Measurements from ENCODE around the gene MOGAT1. TPM values are rescaled to one million over a fixed set of nuclear protein-coding genes. Genes with fewer than 3 reads are reported as not detected.
"Not testable (repeated sequence)": the region's sequence is repeated elsewhere in the genome, so short reads cannot be mapped to it uniquely, and the experiment has no call there.

Gene MOGAT1
- total RNA-seq, 1 donor from 2014 or later, result not detected

DNA sequence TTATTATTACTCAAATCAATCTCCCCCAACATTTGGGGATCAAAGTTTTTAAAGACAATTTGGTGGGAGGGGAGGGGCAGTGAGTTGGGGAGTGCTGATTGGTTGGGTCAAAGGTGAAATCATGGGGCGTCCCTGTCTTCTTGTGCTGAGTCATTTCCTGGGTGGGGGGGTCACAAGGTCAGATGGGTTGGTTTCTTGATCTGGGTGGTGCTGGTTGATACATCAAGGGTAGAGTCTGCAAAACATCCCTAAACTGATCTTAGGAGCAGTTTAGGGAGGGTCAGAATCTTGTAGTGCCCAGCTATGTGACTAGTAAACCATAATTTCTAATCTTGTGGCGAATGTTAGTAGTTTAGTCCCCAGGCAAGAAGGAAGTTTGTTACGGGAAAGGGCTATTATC lies 67.4 kb downstream of the MOGAT1 start:
- DNase-seq (ENCODE audit: low spot score), result no peak

DNA sequence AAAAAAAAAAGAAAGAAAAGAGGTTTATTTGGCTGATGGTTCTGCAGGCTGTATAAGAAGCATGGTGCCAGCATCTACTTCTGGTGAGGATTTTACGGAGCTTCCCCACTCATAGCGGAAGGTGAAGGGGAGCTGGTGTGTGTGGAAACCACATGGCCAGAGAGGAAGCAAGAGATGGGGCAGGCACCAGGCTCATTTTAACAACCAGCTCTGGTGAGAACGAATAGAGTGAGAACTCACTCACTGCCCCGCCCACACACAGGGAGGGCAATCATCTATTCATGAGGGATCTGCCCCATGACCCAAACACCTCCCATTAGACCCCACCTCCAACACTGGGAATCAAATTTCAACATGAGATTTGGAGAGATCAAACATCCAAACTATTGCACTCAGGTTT lies 68.5 kb downstream of the MOGAT1 start:
- no peak for DNase-seq (ENCODE audit: low spot score)

DNA sequence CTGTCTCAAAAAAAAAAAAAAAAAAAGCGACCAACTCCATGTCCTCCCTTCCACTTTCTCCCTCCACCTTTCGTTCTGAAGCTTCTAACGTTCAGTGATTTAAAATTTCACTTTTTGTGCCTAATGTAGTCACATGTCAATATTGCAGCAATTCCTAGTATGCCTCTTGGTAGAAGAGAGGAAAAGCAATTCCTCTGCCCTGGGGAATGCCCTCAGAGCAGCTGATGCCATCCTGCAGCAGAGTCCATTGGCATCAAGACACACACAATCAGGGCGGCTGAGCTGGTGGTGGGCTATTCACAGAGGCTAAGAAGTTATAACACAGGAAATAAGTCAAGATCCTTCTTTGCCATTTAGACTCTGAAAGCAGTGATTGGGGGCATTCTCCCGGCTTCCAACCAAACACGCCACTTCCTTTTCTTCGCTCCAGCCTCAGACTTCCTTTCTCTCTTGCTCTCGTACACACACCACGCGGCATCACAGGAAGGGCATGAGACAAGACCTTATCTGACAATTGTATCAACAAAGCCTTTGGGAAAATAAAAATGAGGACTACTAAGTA lies 71.9 kb downstream of the MOGAT1 start:
- no peak for DNase-seq (ENCODE audit: low spot score)

DNA sequence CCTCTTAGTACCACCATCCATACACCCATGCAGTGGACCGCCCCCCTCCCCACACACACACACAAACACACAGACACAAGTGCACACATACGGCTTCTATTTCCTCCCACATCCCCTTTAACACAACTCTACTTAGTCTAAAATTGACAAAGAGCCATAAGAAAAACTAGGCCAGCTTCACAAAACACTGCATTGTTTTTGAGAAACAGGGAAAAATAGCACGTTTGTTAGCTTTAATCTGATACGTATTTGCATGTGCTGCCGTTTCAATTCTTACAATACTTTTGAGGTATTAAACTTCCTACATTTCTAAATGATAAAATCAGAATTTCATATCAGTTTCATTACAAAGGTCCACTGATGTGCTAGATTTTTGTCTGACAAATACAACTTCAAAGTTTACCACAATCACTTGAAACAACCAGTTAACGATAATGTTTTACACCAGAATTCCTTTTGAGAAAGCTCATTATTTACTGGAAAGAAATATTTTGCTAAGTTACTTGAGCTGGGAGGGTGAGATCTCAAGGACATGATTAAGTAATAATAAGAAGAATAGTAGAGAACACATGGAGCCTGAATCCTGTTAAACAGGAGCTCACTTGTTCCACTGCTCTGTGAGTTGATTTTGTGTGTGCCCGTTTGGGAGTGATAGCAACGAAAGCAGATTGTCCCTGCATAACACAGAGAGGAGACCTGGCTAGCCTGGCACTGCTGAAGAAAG lies 74.5 kb downstream of the MOGAT1 start:
- DNase-seq (ENCODE audit: low spot score), result no peak

DNA sequence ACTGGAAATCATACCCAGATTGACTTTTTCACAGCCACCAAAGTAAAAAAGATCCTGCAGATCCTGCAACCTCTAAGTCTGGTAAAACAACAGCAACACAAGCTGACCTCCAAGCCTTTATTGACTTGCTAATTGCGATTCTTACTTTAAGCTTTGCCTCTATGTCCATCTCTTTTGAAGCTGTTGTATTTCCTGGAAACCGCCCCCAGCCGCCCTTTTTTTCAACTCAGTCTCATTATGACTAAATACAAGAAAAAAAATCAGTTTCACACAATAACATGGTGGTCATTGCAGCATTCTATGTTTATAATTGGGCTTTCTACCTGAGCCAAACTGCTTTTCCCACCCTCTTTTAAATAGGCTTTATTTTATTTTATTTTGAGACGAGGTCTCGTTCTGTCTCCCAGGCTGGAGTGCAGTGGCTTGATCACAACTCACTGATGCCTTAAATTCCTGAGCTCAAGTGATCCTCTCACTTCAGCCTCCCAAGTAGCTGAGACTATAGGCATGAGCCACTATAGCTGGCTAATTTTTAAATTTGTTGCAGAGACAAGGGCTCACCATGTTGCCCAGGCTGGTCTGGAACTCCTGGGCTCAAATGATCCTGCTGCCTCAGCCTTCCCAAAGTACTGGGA lies 76.2 kb downstream of the MOGAT1 start:
- no peak for DNase-seq (ENCODE audit: low spot score)

DNA sequence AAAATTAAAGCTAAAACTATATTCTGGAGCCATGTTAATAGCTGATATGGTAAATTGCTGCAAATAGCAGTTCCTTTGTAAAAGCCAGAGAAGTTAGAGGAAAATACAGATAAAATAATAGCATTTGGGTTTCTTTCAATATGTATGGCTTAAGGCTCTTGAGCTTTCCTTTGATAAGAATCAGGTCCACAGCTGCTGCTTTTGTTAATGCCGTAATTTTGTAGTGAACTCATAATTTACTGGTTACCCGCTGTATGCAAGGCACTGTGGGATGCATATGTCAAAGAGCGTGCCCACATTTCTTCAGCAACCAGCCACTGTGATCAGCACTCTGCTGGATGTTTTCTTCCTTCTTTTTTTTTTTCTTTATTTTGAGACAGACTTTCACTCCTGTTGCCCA lies 79.1 kb downstream of the MOGAT1 start:
- no peak for DNase-seq (ENCODE audit: low spot score)

DNA sequence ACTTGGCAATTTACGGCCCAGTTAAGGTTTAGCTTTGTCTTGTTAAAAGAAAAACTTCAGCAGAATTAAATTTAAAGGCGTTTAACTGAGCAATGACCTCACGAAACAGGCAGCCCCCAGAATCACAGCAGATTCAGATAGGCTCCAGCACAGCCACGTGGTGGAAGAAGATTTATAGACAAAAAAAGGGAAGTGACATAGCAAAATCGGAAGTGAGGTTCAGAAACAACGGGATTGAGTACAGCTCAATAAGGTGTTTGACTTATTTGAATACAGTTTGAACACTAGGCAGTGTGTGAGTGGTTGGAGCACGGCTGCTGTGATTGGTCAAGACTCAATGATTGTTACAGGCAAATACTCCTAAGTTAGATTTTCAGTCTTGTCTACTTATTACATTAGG lies 79.8 kb downstream of the MOGAT1 start:
- no peak for DNase-seq (ENCODE audit: low spot score)

DNA sequence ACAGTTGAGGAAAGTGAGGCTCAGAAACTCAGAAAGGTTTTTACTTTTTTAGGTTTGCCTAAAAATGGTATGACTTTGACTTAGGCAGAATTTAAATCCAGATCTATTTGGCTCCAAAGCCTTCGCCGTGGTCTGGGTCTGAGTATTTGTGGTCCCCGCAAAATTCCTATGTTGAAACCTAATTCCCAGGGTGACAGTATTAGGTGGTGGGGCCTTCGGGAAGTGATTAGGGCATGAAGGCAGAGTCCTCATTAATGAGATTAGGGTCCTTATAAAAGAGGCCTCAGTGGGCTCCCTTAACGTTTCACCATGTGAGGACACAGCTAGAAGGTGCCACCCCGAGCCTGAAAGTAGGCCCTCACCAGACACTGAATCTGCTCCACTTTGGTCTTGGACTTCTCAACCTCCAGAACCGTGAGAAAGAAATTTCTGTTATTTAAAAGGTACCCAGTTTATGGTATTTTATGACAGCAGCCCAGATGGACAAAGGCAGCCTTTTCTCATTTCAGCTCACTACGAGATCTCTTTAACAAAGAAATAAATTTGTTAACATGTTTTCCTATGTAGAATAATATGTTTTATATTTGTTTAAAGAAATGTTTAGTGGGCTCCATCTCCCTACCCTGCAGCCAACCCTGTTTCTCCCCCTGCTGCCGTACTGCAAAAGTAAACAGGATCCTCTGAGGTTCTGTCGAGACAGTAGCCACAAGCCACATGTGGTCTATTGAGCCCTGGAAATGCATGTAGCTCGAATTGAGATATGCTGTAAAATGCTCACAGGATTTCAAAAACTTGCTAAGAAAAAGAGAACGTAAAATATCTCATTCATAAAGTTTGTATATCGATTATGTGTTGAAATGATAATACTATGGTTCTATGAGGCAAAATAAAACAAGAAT lies 80.6 kb downstream of the MOGAT1 start:
- no peak for DNase-seq (ENCODE audit: low spot score)

DNA sequence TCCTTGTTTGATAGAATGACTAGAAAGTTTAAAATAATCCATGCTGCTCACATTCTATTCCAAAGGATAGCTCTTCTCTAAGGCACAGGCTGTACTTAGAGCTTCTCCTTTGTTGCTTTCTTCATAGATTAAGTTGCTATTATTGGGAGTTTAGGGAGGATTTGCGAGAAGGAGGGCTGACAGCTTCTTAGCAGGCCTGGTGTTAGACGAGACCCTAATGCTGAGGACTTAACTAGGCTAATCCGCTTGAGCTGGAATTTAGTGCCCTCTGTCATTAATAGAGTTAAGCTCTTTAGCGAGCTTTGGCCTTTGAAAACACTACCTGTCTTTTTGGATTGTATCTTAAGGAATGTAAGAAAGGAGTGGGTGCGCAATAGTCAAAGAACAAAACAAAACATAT lies 81.3 kb downstream of the MOGAT1 start:
- no peak for DNase-seq (ENCODE audit: low spot score)

DNA sequence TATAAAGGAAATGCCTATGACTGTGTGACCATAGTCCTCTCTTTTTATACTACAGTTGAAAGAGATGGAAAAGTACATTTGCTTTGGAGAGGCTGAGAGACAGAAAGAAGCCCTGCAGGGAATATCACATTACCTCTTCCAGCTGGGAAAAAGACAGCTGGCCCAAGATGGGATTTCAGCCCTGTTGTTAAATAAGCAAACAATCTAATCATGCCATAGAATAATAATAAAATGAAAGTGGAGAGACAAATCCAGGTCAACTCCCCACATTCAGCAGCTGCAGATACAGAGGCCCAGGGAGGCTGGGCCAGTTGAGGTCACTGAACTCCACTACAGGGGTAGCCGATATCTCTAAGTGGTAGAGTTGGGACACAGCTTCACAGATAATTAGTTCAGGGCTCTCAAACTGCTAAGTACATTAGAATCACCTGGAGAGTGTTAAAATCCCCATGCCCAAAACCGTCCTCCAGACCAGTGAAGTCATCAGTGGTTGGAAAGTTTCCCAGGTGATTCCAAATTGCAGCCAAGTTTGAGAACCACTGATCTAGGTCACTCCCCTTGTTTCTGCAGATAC lies 81.9 kb downstream of the MOGAT1 start:
- no peak for DNase-seq (ENCODE audit: low spot score)

DNA sequence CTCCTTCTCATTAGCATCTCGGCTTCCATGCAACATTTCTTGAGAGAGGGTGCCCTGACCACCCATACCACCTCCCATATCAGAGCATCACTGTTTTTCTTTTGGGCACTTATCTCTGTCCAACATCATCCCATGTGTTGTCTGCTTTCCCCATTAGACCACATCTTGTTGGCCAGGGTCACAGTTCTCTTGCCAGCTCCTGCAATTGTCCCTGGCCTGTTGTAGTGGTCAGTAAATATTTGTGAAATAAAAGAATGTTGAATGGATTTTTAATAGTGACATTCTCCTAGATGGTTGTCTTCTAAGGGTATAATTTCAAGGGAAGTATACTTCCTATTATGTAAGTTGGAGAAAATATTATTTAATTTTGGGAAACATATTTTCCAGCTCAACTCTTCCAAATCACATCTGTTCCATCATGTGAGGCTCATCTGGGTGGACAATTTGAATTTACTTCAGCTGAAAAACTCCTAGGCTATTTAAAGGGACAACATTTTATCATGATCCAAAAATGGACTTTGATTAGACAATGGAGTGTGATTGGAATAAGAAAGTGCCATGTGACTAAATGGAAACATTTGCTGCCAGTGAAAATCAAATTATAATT lies 83.0 kb downstream of the MOGAT1 start:
- DNase-seq (ENCODE audit: low spot score), result no peak

DNA sequence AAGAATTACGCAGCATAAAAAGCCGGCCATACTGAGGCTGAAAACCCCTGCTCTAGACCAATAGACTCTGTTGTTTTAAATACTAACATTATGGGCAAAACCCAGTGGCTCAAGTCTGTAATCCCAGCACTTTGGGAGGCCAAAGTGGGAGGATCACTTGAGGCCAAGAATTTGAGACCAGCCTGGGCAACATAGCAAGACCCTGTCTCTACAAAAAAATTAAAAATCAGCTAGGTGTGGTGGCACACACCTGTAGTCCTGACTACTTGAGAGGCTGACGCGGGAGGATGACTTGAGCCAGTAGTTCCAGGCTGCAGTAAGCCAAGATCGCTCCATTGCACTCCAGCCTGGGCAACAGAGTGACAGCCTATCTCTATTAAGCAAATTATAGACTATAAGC lies 84.1 kb downstream of the MOGAT1 start:
- not testable (repeated sequence) for DNase-seq (ENCODE audit: low spot score)

DNA sequence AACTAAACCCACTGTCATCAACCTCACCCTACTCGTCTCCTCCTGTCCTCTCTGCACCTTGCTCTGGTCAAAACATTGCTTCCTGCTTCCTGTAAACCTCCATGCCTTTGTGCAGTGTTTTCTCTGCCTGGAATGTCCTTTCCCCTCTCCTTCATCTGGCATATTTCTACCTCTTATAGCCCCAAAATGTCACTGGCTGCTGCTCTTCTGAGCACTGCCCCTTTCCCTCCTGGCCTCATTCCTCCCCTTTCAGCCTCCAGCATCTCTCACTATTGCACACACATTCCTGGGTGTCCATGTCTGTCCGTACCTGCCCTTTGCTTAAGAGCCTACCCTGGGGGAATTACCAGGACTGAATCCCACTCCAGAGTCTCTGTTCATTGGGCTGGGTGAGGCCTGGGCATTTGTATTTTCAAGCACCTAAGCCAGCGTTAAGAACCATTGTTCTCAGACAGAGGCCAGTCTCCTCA lies 84.9 kb downstream of the MOGAT1 start:
- DNase-seq (ENCODE audit: low spot score), result no peak

DNA sequence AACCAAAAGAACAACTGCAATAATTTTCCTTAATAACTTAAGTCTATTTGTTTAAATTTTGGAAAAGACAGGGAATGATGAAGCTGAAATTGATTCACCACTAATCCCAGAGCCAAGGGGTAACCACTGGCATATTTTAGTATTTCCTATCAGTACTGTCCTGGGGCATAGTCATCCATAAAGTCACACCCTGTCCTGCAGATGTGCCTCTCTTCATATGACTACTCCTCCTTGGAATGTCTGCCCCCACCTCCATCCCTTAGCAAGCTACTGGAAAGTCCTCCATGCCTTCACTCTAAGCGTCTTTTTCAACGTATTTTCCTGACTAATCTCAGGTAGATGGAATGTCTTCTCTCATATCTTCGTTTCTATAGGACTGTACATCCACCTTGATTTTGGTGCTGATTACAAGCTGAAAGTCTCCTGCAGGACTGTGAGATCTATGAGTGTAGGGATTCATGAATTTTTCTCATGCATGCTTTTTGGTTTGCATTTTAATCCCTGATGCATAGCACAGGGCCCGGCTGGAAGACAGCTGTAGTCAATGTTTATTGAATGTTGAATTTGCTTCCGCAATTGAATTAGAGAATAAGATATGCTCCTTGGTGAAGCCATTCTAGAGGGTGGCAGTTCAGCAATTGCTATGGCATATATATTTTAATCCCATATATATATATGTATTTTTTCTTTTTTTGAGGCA lies 85.6 kb downstream of the MOGAT1 start:
- no peak for DNase-seq (ENCODE audit: low spot score)

Other genes with a start within 250 kb of the MOGAT1 start
- gene SGPP2, start 247.1 kb upstream of the MOGAT1 start, total RNA-seq, result 45.8 TPM
- 34.2 TPM for gene FARSB, start 15.6 kb upstream of the MOGAT1 start, total RNA-seq
- 124 TPM for gene ACSL3, start 189.4 kb downstream of the MOGAT1 start, total RNA-seq

Measured in ureter (tissue), 1 donor.